Medulla oblongata (tissue), 1 donor: ENCODE results near the gene SH2D4B.

Source experiments
- DNase-seq: peaks from one replicate; pipeline ENCODE4 v3.0.0-alpha.2; 2015; ENCODE audit errors: extremely low spot score

The SH2D4B gene

GRCh38 chr10:80686734-80687475 lies 149.2 kb downstream of the SH2D4B start:
- DNase-seq = no peak

GRCh38 chr10:80687476-80687789 lies 149.7 kb downstream of the SH2D4B start:
- DNase-seq = no peak

- DNase-seq = no peak
Measured at GRCh38 chr10:80690434-80690833, 152.7 kb downstream of the SH2D4B start.

GRCh38 chr10:80691441-80691840 lies 153.7 kb downstream of the SH2D4B start:
- no peak for DNase-seq

- no peak for DNase-seq
Measured at GRCh38 chr10:80693565-80693964, 155.9 kb downstream of the SH2D4B start.

- DNase-seq = no peak
Measured at GRCh38 chr10:80694930-80695329, 157.2 kb downstream of the SH2D4B start.
